SU-DHL-6 (cell line): ENCODE data around the gene BOK.
"Not testable (repeated sequence)": the region's sequence is repeated elsewhere in the genome, so short reads cannot be mapped to it uniquely, and the experiment has no call there.

Experiments used
- H2AFZ ChIP-seq: fragments of 200-600 bp; sonication (generic); 2 replicates; pipeline ENCODE4 v1.6.1; 2014; ENCODE audit warnings: low read depth, mild to moderate bottlenecking, moderate library complexity, mixed read lengths, antibody characterized with exemption, low read length; ENCODE audit not compliant: severe bottlenecking
- H3F3A ChIP-seq: fragments of 200-600 bp; shearing (Covaris generic); 2 replicates; pipeline ENCODE4 v1.6.0; 2016; ENCODE audit warnings: antibody characterized with exemption, mild to moderate bottlenecking; ENCODE audit not compliant: insufficient read depth
- H3K27ac ChIP-seq: fragments of 200-600 bp; sonication (generic); 2 replicates; pipeline ENCODE4 v1.5.1; 2016; ENCODE audit warnings: low read depth, mild to moderate bottlenecking, low read length, moderate library complexity, mixed read lengths
- H3K27me3 ChIP-seq: fragments of 200-600 bp; sonication (generic), shearing (Covaris generic); 2 replicates; pipeline ENCODE4 v1.6.0; 2014; ENCODE audit warnings: mild to moderate bottlenecking, low read length
- H3K36me3 ChIP-seq: fragments of 200-600 bp; sonication (generic); 2 replicates; pipeline ENCODE4 v1.6.1; 2014; ENCODE audit warnings: mild to moderate bottlenecking, low read length, mixed read lengths
- H3K4me2 ChIP-seq: fragments of 300-600, 200-600 bp; shearing (Covaris generic), sonication (generic); 2 replicates; pipeline ENCODE4 v1.6.0; 2014; ENCODE audit warnings: low read length, low read depth, mild to moderate bottlenecking; ENCODE audit not compliant: poor library complexity, severe bottlenecking
- H3K4me3 ChIP-seq: fragments of 200-600 bp; sonication (generic); 2 replicates; pipeline ENCODE4 v1.5.1; 2014; ENCODE audit warnings: antibody characterized with exemption, low read length, mild to moderate bottlenecking, mixed read lengths; ENCODE audit not compliant: insufficient read depth, poor library complexity, severe bottlenecking
- H3K79me2 ChIP-seq: fragments of 200-600 bp; sonication (generic); 2 replicates; pipeline ENCODE4 v1.6.1; 2014; ENCODE audit warnings: mild to moderate bottlenecking, low read length, moderate library complexity; ENCODE audit not compliant: insufficient read depth
- H3K9ac ChIP-seq: fragments of 200-600 bp; sonication (generic); 2 replicates; pipeline ENCODE4 v1.7.0; 2014; ENCODE audit warnings: mild to moderate bottlenecking, low read length
- H3K9me2 ChIP-seq: fragments of 200-600 bp; sonication (generic); replicated peaks from 2 replicates; pipeline ENCODE4 v1.6.1; 2014; ENCODE audit warnings: low read length; ENCODE audit not compliant: insufficient read depth
- H3K9me3 ChIP-seq: fragments of 200-600 bp; sonication (generic); 2 replicates; pipeline ENCODE4 v1.6.1; 2014; ENCODE audit warnings: low read length, mixed read lengths; ENCODE audit not compliant: insufficient read depth
- H4K20me1 ChIP-seq: fragments of 200-600 bp; sonication (generic); 2 replicates; pipeline ENCODE4 v1.6.1; 2014; ENCODE audit warnings: low read depth, mild to moderate bottlenecking, antibody characterized with exemption, low read length, moderate library complexity, mixed read lengths
- EZH2phosphoT487 ChIP-seq: fragments of 200-600 bp; sonication (generic), shearing (Covaris generic); conservative IDR thresholded peaks from 2 replicates; pipeline ENCODE4 v1.6.1; 2018; ENCODE audit warnings: mild to moderate bottlenecking, antibody characterized with exemption, low read length, moderate library complexity, mixed read lengths
- TF ChIP-seq, protein P1 (sequence below): fragments of 200-600 bp; sonication (generic); IDR thresholded peaks from one replicate; pipeline ENCODE4 v1.5.1; 2017; ENCODE audit warnings: antibody characterized with exemption, mild to moderate bottlenecking, low read length, moderate library complexity; ENCODE audit not compliant: insufficient read depth, poor library complexity, severe bottlenecking

BOK gene

DNA sequence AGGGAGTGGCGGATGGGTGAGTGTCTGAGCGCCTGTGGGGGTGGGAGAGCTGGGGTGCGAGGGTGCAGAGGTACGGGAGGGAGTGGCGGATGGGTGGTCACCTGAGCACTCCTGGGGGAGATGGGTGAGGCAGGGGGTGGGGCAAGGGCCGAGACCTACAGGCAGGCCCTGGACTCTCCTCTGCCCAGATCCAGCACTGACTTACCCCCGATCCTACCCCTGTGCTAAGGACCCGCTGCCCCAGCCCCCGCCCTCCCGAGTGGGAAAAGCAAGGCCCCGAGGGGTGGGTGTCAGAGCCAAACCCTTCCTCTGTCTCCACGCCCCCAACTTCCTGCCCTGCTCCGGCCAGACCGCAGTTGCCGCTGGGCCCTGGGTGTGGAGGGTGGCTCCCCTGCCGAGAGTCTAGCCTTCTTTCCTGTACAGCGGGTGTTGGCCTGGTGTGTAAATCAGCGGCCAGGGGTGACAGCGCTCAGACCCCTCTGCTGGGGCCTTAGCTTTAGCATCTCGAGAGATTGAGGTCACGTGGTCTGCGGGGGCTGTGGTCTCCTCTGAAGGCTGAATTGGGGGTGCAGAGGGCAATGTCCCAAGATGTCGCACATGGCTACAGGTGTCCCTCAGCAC lies 12.5 kb downstream of the BOK start:
- H3K27me3 ChIP-seq, result no peaks in the 10 kb centered on the region
- no peaks in the 10 kb centered on the region for H3K36me3 ChIP-seq
- no peak overlapping the region for H3K4me3 ChIP-seq
- no peak overlapping the region for H3K4me2 ChIP-seq
- TF ChIP-seq, protein P1, sequence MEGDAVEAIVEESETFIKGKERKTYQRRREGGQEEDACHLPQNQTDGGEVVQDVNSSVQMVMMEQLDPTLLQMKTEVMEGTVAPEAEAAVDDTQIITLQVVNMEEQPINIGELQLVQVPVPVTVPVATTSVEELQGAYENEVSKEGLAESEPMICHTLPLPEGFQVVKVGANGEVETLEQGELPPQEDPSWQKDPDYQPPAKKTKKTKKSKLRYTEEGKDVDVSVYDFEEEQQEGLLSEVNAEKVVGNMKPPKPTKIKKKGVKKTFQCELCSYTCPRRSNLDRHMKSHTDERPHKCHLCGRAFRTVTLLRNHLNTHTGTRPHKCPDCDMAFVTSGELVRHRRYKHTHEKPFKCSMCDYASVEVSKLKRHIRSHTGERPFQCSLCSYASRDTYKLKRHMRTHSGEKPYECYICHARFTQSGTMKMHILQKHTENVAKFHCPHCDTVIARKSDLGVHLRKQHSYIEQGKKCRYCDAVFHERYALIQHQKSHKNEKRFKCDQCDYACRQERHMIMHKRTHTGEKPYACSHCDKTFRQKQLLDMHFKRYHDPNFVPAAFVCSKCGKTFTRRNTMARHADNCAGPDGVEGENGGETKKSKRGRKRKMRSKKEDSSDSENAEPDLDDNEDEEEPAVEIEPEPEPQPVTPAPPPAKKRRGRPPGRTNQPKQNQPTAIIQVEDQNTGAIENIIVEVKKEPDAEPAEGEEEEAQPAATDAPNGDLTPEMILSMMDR, result no peak
- no peak for TF ChIP-seq EZH2phosphoT487
- H3F3A ChIP-seq, result no peaks in the 10 kb centered on the region
- H3K9ac ChIP-seq, result no peak overlapping the region
- H3K79me2 ChIP-seq, result no peaks in the 10 kb centered on the region
- no peaks in the 10 kb centered on the region for H3K9me3 ChIP-seq
- H4K20me1 ChIP-seq, result no peaks in the 10 kb centered on the region
- no peak overlapping the region for H2AFZ ChIP-seq
- no peak overlapping the region for H3K27ac ChIP-seq
- H3K9me2 ChIP-seq, result no peaks in the 10 kb centered on the region

- TF ChIP-seq EZH2phosphoT487, result no peak
- TF ChIP-seq, protein P1, result no peak
- Histone ChIP-seq H3K9me3 (no peaks in the 10 kb centered on the region), H3K79me2 (no peaks in the 10 kb centered on the region), H4K20me1 (no peaks in the 10 kb centered on the region), H3K36me3 (no peaks in the 10 kb centered on the region), H3K27ac (no peak overlapping the region), H3F3A (no peaks in the 10 kb centered on the region), H2AFZ (no peak overlapping the region), H3K4me2 (no peak overlapping the region), H3K9ac (no peak overlapping the region), H3K27me3 (no peaks in the 10 kb centered on the region), H3K9me2 (no peaks in the 10 kb centered on the region), H3K4me3 (no peak overlapping the region)
Observed at GRCh38 chr2:241571821-241572620, 13.5 kb downstream of the BOK start.

DNA sequence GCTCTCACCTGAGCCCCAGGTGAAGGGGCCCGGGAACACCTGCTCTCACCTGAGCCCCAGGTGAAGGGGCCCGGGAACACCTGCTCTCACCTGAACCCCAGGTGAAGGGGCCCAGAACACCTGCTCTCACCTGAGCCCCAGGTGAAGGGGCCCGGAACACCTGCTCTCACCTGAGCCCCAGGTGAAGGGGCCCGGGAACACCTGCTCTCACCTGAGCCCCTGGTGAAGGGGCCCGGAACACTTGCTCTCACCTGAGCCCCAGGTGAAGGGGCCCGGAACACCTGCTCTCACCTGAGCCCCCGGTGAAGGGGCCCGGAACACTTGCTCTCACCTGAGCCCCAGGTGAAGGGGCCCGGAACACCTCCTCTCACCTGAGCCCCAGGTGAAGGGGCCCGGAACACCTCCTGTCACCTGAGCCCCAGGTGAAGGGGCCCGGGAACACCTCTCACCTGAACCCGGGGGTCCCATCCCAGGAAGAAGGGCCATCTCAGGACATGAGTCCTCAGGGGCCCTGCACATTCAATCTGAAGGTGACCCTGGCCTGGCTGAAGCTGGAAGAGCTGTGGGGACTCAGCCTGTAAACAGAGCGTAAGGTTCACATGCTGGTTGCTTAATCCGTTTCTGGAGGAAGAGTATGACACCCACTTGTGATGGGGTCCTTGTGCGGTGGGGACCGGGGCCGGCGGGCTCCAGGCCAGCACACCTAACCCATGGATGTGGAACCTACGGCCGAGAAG lies 14.5 kb downstream of the BOK start:
- H3K4me2 ChIP-seq, H3K36me3 ChIP-seq, H3K79me2 ChIP-seq, H3K27ac ChIP-seq, H2AFZ ChIP-seq, H3K9me3 ChIP-seq, H3K9me2 ChIP-seq, H4K20me1 ChIP-seq, H3K9ac ChIP-seq, H3F3A ChIP-seq, H3K27me3 ChIP-seq, H3K4me3 ChIP-seq: not testable (repeated sequence)

DNA sequence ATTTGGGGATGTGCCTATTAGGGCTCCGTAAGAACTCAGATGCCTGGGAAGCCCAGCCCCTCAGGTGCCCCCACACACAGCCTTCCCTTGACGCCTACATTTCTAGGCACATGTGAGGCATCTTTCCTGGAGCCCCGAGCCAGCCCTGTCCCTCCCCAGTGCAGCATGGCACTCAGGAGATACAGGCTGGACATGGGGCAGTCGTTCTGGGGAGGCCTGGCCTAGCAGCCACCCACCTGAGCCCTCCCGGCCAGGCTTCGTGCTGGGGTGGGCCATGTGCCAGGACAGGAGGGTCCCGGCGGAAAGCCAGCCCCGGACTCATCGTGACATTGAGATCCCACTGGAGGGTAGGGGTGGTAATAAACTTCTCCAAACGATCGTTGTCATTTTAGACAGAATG lies 15.2 kb downstream of the BOK start:
- TF ChIP-seq, protein P1, result no peak
- no peak for TF ChIP-seq EZH2phosphoT487
- no peaks in the 10 kb centered on the region for H3K36me3 ChIP-seq
- no peak overlapping the region for H2AFZ ChIP-seq

More for the DNA sequence above, 15.2 kb downstream of the BOK start:
- H3K4me3 ChIP-seq, result no peak overlapping the region
- H3K79me2 ChIP-seq, result no peaks in the 10 kb centered on the region
- H3K9me3 ChIP-seq, result no peaks in the 10 kb centered on the region
- no peaks in the 10 kb centered on the region for H3F3A ChIP-seq
- no peak overlapping the region for H3K4me2 ChIP-seq
- H4K20me1 ChIP-seq, result no peaks in the 10 kb centered on the region
- H3K9ac ChIP-seq, result no peak overlapping the region
- no peaks in the 10 kb centered on the region for H3K9me2 ChIP-seq
- no peak overlapping the region for H3K27ac ChIP-seq
- no peaks in the 10 kb centered on the region for H3K27me3 ChIP-seq
